ENCODE results near the gene SRSF10.
A peak's percentile ranks its signal among the peaks of the same experiment; 100 is the strongest.

SRSF10 gene

GRCh38 chr1:24005163-24005562 lies 25.0 kb upstream of the SRSF10 start:
- no peak for DNase-seq (ENCODE audit: low spot score)
- no peak for TF ChIP-seq CTCF (IDR thresholded peaks at IDR 0.05)
- H3K27ac ChIP-seq, result no peak overlapping the region
- H3K4me3 ChIP-seq, result no peak overlapping the region

GRCh38 chr1:24004132-24004531 lies 24.0 kb upstream of the SRSF10 start:
- TF ChIP-seq CTCF (IDR thresholded peaks at IDR 0.05), result no peak
- DNase-seq (ENCODE audit: low spot score), result no peak
- Histone ChIP-seq H3K4me3 (no peak overlapping the region), H3K27ac (no peak overlapping the region)

- no peak for DNase-seq (ENCODE audit: low spot score)
- no peak for TF ChIP-seq CTCF (IDR thresholded peaks at IDR 0.05)
- no peak overlapping the region for H3K27ac ChIP-seq
- H3K4me3 ChIP-seq, result no peak overlapping the region
Observed at GRCh38 chr1:24003331-24003972, 23.3 kb upstream of the SRSF10 start.

GRCh38 chr1:24002695-24003094 lies 22.6 kb upstream of the SRSF10 start:
- no peak overlapping the region for H3K27ac ChIP-seq
- DNase-seq (ENCODE audit: low spot score), result no peak

GRCh38 chr1:23999156-23999671 lies 19.1 kb upstream of the SRSF10 start:
- H3K27ac ChIP-seq, result peak overlapping the region in 1 of 2 donors; percentile 60
- TF ChIP-seq CTCF (IDR thresholded peaks at IDR 0.05), result no peak
- no peak overlapping the region for H3K4me3 ChIP-seq
- no peak for DNase-seq (ENCODE audit: low spot score)

More at GRCh38 chr1:24002695-24003094, 22.6 kb upstream of the SRSF10 start:
- no peak overlapping the region for H3K4me3 ChIP-seq
- TF ChIP-seq CTCF (IDR thresholded peaks at IDR 0.05), result no peak

GRCh38 chr1:23997812-23998211 lies 17.7 kb upstream of the SRSF10 start:
- no peak overlapping the region for H3K4me3 ChIP-seq
- no peak overlapping the region for H3K27ac ChIP-seq
- DNase-seq (ENCODE audit: low spot score), result no peak
- no peak for TF ChIP-seq CTCF (IDR thresholded peaks at IDR 0.05)

GRCh38 chr1:23996700-23997229 lies 16.6 kb upstream of the SRSF10 start:
- no peak for DNase-seq (ENCODE audit: low spot score)
- H3K27ac ChIP-seq, result no peak overlapping the region
- no peak overlapping the region for H3K4me3 ChIP-seq
- no peak for TF ChIP-seq CTCF (IDR thresholded peaks at IDR 0.05)

All from coronary artery (tissue), 2 donors.